Measurements from ENCODE around the gene ASAP2.

The ASAP2 gene

GRCh38 chr2:9237831-9238230 lies 31.2 kb downstream of the ASAP2 start:
- ATAC-seq (replicated peaks) (no peak), DNase-seq (no peak)
- Mint-ChIP-seq H3K4me1 (peaks cover 0 to 3% of the 10 kb centered on the region in 2 donors), H3K36me3 (no peaks in the 10 kb centered on the region), H3K27me3 (no peaks in the 10 kb centered on the region), H3K27ac (no peak overlapping the region), H3K4me3 (no peak overlapping the region), H3K9me3 (no peaks in the 10 kb centered on the region)

- ATAC-seq (replicated peaks) (no peak), DNase-seq (no peak)
- peaks cover 0 to 3% of the 10 kb centered on the region in 2 donors for H3K4me1 Mint-ChIP-seq
- no peaks in the 10 kb centered on the region for H3K9me3 Mint-ChIP-seq
- H3K4me3 Mint-ChIP-seq: no peak overlapping the region
- no peaks in the 10 kb centered on the region for H3K36me3 Mint-ChIP-seq
- no peak overlapping the region for H3K27ac Mint-ChIP-seq
- no peaks in the 10 kb centered on the region for H3K27me3 Mint-ChIP-seq
Measured at GRCh38 chr2:9238591-9239326, 32.1 kb downstream of the ASAP2 start.

- H3K36me3 Mint-ChIP-seq: no peaks in the 10 kb centered on the region
- H3K27ac Mint-ChIP-seq: no peak overlapping the region
- H3K4me1 Mint-ChIP-seq: peaks cover 0 to 3% of the 10 kb centered on the region in 2 donors
- ATAC-seq (replicated peaks) (no peak), DNase-seq (no peak)
- H3K9me3 Mint-ChIP-seq: no peaks in the 10 kb centered on the region
- H3K27me3 Mint-ChIP-seq: no peaks in the 10 kb centered on the region
- H3K4me3 Mint-ChIP-seq: no peak overlapping the region
Measured at GRCh38 chr2:9239616-9240015, 33.0 kb downstream of the ASAP2 start.

- no peak for DNase-seq
- Mint-ChIP-seq H3K27me3 (no peaks in the 10 kb centered on the region), H3K27ac (no peak overlapping the region), H3K9me3 (no peaks in the 10 kb centered on the region), H3K36me3 (no peaks in the 10 kb centered on the region), H3K4me1 (no peaks in the 10 kb centered on the region), H3K4me3 (no peak overlapping the region)
- no peak for ATAC-seq (replicated peaks)
Measured at GRCh38 chr2:9240745-9241144, 34.1 kb downstream of the ASAP2 start.

- no peak overlapping the region for H3K4me3 Mint-ChIP-seq
- no peaks in the 10 kb centered on the region for H3K4me1 Mint-ChIP-seq
- H3K9me3 Mint-ChIP-seq: no peaks in the 10 kb centered on the region
- no peaks in the 10 kb centered on the region for H3K27me3 Mint-ChIP-seq
- DNase-seq (no peak), ATAC-seq (replicated peaks) (no peak)
- H3K36me3 Mint-ChIP-seq: no peaks in the 10 kb centered on the region
- no peak overlapping the region for H3K27ac Mint-ChIP-seq
Measured at GRCh38 chr2:9241233-9241632, 34.6 kb downstream of the ASAP2 start.

GRCh38 chr2:9243357-9243756 lies 36.7 kb downstream of the ASAP2 start:
- Mint-ChIP-seq H3K27ac (no peak overlapping the region), H3K4me3 (no peak overlapping the region), H3K27me3 (no peaks in the 10 kb centered on the region), H3K9me3 (no peaks in the 10 kb centered on the region), H3K36me3 (no peaks in the 10 kb centered on the region), H3K4me1 (no peaks in the 10 kb centered on the region)
- DNase-seq (no peak), ATAC-seq (replicated peaks) (no peak)

GRCh38 chr2:9244985-9245544 lies 38.5 kb downstream of the ASAP2 start:
- no peak for ATAC-seq (replicated peaks)
- no peak overlapping the region for H3K4me3 Mint-ChIP-seq
- H3K9me3 Mint-ChIP-seq: no peaks in the 10 kb centered on the region
- no peaks in the 10 kb centered on the region for H3K36me3 Mint-ChIP-seq
- DNase-seq: no peak
- no peak overlapping the region for H3K27ac Mint-ChIP-seq
- H3K27me3 Mint-ChIP-seq: no peaks in the 10 kb centered on the region
- H3K4me1 Mint-ChIP-seq: no peaks in the 10 kb centered on the region

GRCh38 chr2:9247177-9247576 lies 40.6 kb downstream of the ASAP2 start:
- ATAC-seq (replicated peaks) (no peak), DNase-seq (no peak)
- no peak overlapping the region for H3K4me3 Mint-ChIP-seq
- no peaks in the 10 kb centered on the region for H3K4me1 Mint-ChIP-seq
- no peaks in the 10 kb centered on the region for H3K9me3 Mint-ChIP-seq
- H3K36me3 Mint-ChIP-seq: peaks cover 0 to 1% of the 10 kb centered on the region in 2 donors
- H3K27me3 Mint-ChIP-seq: peaks cover 3 to 4% of the 10 kb centered on the region in 2 donors
- H3K27ac Mint-ChIP-seq: no peak overlapping the region

- ATAC-seq (replicated peaks) (no peak), DNase-seq (no peak)
- Mint-ChIP-seq H3K4me3 (no peak overlapping the region), H3K27ac (no peak overlapping the region), H3K36me3 (peaks cover 0 to 1% of the 10 kb centered on the region in 2 donors), H3K4me1 (no peaks in the 10 kb centered on the region), H3K9me3 (no peaks in the 10 kb centered on the region), H3K27me3 (peaks cover 3 to 4% of the 10 kb centered on the region in 2 donors)
Measured at GRCh38 chr2:9247786-9248185, 41.2 kb downstream of the ASAP2 start.

- Mint-ChIP-seq H3K27me3 (peaks cover 3 to 4% of the 10 kb centered on the region in 2 donors), H3K4me3 (no peak overlapping the region), H3K36me3 (peaks cover 0 to 1% of the 10 kb centered on the region in 2 donors), H3K9me3 (no peaks in the 10 kb centered on the region), H3K4me1 (no peaks in the 10 kb centered on the region), H3K27ac (no peak overlapping the region)
- no peak for DNase-seq
- no peak for ATAC-seq (replicated peaks)
Measured at GRCh38 chr2:9248363-9248762, 41.8 kb downstream of the ASAP2 start.

- ATAC-seq (replicated peaks) (no peak), DNase-seq (no peak)
- H3K27ac Mint-ChIP-seq: no peak overlapping the region
- H3K4me3 Mint-ChIP-seq: no peak overlapping the region
- no peaks in the 10 kb centered on the region for H3K4me1 Mint-ChIP-seq
- no peaks in the 10 kb centered on the region for H3K9me3 Mint-ChIP-seq
- H3K36me3 Mint-ChIP-seq: peaks cover 0 to 1% of the 10 kb centered on the region in 2 donors
- peaks cover 3 to 4% of the 10 kb centered on the region in 2 donors for H3K27me3 Mint-ChIP-seq
Measured at GRCh38 chr2:9249020-9249800, 42.6 kb downstream of the ASAP2 start.

GRCh38 chr2:9250091-9250490 lies 43.5 kb downstream of the ASAP2 start:
- no peak for ATAC-seq (replicated peaks)
- no peaks in the 10 kb centered on the region for H3K4me1 Mint-ChIP-seq
- no peaks in the 10 kb centered on the region for H3K9me3 Mint-ChIP-seq
- no peak overlapping the region for H3K4me3 Mint-ChIP-seq
- DNase-seq: no peak
- no peak overlapping the region for H3K27ac Mint-ChIP-seq
- H3K36me3 Mint-ChIP-seq: peaks cover 0 to 1% of the 10 kb centered on the region in 2 donors
- peaks cover 3 to 4% of the 10 kb centered on the region in 2 donors for H3K27me3 Mint-ChIP-seq

- Mint-ChIP-seq H3K4me1 (no peaks in the 10 kb centered on the region), H3K9me3 (no peaks in the 10 kb centered on the region), H3K27me3 (peaks cover 3 to 4% of the 10 kb centered on the region in 2 donors), H3K4me3 (no peak overlapping the region), H3K27ac (no peak overlapping the region), H3K36me3 (peaks cover 0 to 1% of the 10 kb centered on the region in 2 donors)
- ATAC-seq (replicated peaks) (no peak), DNase-seq (no peak)
Measured at GRCh38 chr2:9250498-9251153, 44.0 kb downstream of the ASAP2 start.

- H3K27ac Mint-ChIP-seq: no peak overlapping the region
- H3K4me3 Mint-ChIP-seq: no peak overlapping the region
- peaks cover 0 to 1% of the 10 kb centered on the region in 2 donors for H3K36me3 Mint-ChIP-seq
- H3K9me3 Mint-ChIP-seq: no peaks in the 10 kb centered on the region
- H3K27me3 Mint-ChIP-seq: peaks cover 3 to 4% of the 10 kb centered on the region in 2 donors
- no peaks in the 10 kb centered on the region for H3K4me1 Mint-ChIP-seq
- ATAC-seq (replicated peaks) (no peak), DNase-seq (no peak)
Measured at GRCh38 chr2:9251154-9252001, 44.8 kb downstream of the ASAP2 start.

Data from stimulated activated naive B cell treated with anti-CD40 and anti-IgM and Interleukin-4, amounts not matched to agents 10 μg/mL and 1 μg/mL and 100 μg/mL, for 72 hours (primary cell).